Measurements from ENCODE around the gene RMND5A.

The RMND5A gene

GRCh38 chr2:86776532-86776931, 56.4 kb downstream of the RMND5A start:
- no peak for TF ChIP-seq CTCF (IDR thresholded peaks at IDR 0.05; ENCODE audit: control extremely low read depth, extremely low read depth, low read depth, missing control alignments)
- CTCF ChIA-PET, result interaction anchor here (1.2 to 4.4 kb wide), 4 partner anchors 8 to 289 kb away, joined by 3 to 17 read pairs (median 5); no protein-coding TSS in a partner anchor
- no peak for DNase-seq (ENCODE audit: extremely low spot score)
- POLR2A ChIA-PET, result no interaction called here

GRCh38 chr2:86778957-86779356, 58.9 kb downstream of the RMND5A start:
- no peak for TF ChIP-seq CTCF (IDR thresholded peaks at IDR 0.05; ENCODE audit: control extremely low read depth, extremely low read depth, low read depth, missing control alignments)
- DNase-seq (ENCODE audit: extremely low spot score), result no peak

GRCh38 chr2:86779971-86780370, 59.9 kb downstream of the RMND5A start:
- ChIA-PET POLR2A (no interaction called here), CTCF (interaction anchor here (1.0 to 1.9 kb wide), 3 partner anchors 9 to 28 kb away, joined by 3 to 6 read pairs (median 3); no protein-coding TSS in a partner anchor)
- TF ChIP-seq CTCF (IDR thresholded peaks at IDR 0.05; ENCODE audit: control extremely low read depth, extremely low read depth, low read depth, missing control alignments), result no peak
- no peak for DNase-seq (ENCODE audit: extremely low spot score)

More at GRCh38 chr2:86778957-86779356, 58.9 kb downstream of the RMND5A start:
- CTCF ChIA-PET, result interaction anchor here (1.0 to 1.9 kb wide), 2 partner anchors 8 to 14 kb away, joined by 3 to 6 read pairs; no protein-coding TSS in a partner anchor
- POLR2A ChIA-PET, result no interaction called here

GRCh38 chr2:86781363-86781762, 61.3 kb downstream of the RMND5A start:
- DNase-seq (ENCODE audit: extremely low spot score), result no peak
- no peak for TF ChIP-seq CTCF (IDR thresholded peaks at IDR 0.05; ENCODE audit: control extremely low read depth, extremely low read depth, low read depth, missing control alignments)
- POLR2A ChIA-PET, result no interaction called here
- CTCF ChIA-PET, result interaction anchor here (1.3 to 2.2 kb wide), 2 partner anchors 16 to 27 kb away, joined by 3 to 15 read pairs; no protein-coding TSS in a partner anchor

- ChIA-PET CTCF (interaction anchor here (0.8 to 2.2 kb wide), 3 partner anchors 18 to 580 kb away, joined by 3 to 15 read pairs (median 3); no protein-coding TSS in a partner anchor), POLR2A (no interaction called here)
- DNase-seq (ENCODE audit: extremely low spot score), result no peak
- TF ChIP-seq CTCF (IDR thresholded peaks at IDR 0.05; ENCODE audit: control extremely low read depth, extremely low read depth, low read depth, missing control alignments), result no peak
These were observed 62.7 kb downstream of the RMND5A start for GRCh38 chr2:86782748-86783147.

GRCh38 chr2:86783615-86784339, 63.7 kb downstream of the RMND5A start:
- ChIA-PET POLR2A (interaction anchor here (1.0 kb wide), 1 partner anchor 9 kb away, joined by 12 read pairs; no protein-coding TSS in a partner anchor), CTCF (interaction anchor here (0.7 to 1.0 kb wide), 3 partner anchors 9 to 19 kb away, joined by 3 to 4 read pairs (median 3); no protein-coding TSS in a partner anchor)
- no peak for TF ChIP-seq CTCF (IDR thresholded peaks at IDR 0.05; ENCODE audit: control extremely low read depth, extremely low read depth, low read depth, missing control alignments)
- DNase-seq (ENCODE audit: extremely low spot score), result peak; percentile 81

Data from GM10248 (cell line).